GM19372 (cell line): ENCODE measurements around the gene TIE1.

Experiments
- ATAC-seq: cut with Tn5 transposase; IDR thresholded peaks from one replicate; pipeline ENCODE4 v1.9.1; 2021; ENCODE audit warnings: mild to moderate bottlenecking, low read depth, moderate library complexity; ENCODE audit not compliant: unreplicated experiment

TIE1 gene

DNA sequence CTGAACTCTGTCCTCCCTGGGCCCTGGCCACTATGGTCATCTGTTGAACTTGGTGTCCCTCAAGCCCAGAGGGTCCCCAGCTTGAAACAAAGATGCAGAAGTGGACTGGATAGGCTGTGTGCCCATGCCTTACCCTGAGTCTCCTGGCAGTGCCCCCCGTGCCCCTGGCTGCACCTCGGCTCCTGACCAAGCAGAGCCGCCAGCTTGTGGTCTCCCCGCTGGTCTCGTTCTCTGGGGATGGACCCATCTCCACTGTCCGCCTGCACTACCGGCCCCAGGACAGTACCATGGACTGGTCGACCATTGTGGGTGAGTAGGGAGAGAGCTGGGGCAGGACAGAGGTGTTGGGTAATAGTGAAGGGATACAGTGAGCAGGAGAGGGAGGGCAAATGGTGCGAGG lies 10.7 kb downstream of the TIE1 start:
- ATAC-seq = no peak

- no peak for ATAC-seq
These were observed 11.4 kb downstream of the TIE1 start for GRCh38 chr1:43312212-43312623.

DNA sequence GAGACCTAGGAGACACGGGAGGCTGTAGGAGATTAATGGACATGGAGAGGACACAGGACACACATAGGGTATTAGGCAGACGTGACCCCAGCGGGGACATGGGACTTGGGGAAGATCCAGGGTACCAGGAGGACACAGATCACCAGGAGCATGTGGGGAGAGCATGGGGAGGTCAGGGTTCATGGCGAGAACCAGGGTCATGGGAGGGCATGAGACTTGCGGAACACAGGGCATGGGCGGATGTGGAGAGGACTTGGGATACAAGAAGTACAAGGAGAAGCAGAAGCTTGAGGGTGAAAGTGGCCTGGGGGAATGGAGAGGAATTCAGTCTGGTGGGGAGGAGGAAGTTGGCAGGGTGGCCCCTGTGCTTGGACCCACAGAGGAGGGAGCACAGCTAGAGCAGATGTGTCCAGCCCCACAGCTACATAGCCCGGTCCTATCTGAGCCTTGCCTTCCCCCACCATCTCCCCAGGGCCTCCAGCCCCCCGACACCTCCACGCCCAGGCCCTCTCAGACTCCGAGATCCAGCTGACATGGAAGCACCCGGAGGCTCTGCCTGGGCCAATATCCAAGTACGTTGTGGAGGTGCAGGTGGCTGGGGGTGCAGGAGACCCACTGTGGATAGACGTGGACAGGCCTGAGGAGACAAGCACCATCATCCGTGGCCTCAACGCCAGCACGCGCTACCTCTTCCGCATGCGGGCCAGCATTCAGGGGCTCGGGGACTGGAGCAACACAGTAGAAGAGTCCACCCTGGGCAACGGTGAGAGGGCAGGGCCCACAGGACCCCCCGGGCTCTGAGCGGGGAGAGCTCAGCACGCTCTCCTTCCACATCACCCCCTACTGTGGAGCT lies 12.1 kb downstream of the TIE1 start:
- no peak for ATAC-seq

DNA sequence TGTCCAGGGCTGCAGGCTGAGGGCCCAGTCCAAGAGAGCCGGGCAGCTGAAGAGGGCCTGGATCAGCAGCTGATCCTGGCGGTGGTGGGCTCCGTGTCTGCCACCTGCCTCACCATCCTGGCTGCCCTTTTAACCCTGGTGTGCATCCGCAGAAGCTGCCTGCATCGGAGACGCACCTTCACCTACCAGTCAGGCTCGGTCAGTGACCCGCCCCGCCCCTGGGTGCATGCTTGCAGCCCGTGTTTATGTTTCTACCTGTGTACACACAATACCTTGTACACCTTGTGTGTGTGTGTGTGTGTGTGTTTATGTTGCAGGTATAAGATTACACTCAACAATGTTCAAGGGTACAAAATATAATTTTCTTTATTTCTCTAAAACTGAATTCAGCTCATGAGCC lies 13.0 kb downstream of the TIE1 start:
- no peak for ATAC-seq

DNA sequence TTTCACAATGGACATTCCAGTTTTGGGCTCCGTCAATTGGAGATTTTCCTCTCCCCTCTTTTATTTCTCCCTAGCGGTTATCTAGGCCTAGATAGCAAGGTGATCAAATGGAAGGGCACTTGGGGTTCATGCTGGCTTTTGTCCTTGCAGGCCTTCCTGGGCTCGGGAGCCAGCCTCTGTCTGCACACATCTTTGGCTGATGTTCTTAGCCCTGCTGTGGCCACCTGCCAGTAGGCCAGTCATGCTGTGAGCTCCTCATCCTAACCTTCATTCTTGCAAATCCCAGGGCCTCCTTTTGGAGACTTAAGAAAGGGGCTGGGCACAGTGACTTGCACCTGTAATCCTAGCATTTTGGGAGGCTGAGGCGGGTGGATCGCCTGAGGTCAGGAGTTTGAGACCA lies 13.5 kb downstream of the TIE1 start:
- ATAC-seq = no peak

GRCh38 chr1:43315481-43315880 lies 14.7 kb downstream of the TIE1 start:
- ATAC-seq = no peak

- no peak for ATAC-seq
These were observed 15.4 kb downstream of the TIE1 start for GRCh38 chr1:43315963-43316737.

DNA sequence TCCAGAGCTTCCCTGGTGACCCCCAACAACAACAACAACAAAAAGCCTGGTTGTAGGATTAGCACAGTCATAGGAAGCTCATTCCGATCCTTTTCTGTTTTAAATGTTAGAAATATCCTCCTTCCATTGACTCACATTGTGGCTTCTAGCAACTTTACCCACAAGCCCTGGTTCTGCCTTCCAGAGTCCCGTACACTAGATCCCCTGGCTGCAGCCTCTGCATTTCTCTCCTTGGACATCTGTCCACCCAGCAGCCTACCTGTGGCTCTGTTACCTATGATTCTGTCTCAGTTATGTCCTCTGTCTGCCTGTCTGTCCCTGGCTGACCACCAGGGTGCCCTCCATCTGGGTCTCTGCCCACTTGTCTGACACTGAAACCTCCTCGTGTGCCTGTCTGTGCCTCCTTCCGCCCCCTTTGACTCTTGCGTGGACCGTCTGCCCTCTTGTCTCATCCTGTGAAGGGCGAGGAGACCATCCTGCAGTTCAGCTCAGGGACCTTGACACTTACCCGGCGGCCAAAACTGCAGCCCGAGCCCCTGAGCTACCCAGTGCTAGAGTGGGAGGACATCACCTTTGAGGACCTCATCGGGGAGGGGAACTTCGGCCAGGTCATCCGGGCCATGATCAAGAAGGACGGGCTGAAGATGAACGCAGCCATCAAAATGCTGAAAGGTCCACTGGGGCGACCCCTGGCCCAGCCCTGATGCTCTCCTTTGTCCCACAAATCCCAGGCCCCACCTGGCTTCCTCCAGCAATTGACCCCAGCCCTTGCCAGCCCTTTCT lies 16.1 kb downstream of the TIE1 start:
- no peak for ATAC-seq

- no peak for ATAC-seq
These were observed 17.2 kb downstream of the TIE1 start for GRCh38 chr1:43317817-43318471.

DNA sequence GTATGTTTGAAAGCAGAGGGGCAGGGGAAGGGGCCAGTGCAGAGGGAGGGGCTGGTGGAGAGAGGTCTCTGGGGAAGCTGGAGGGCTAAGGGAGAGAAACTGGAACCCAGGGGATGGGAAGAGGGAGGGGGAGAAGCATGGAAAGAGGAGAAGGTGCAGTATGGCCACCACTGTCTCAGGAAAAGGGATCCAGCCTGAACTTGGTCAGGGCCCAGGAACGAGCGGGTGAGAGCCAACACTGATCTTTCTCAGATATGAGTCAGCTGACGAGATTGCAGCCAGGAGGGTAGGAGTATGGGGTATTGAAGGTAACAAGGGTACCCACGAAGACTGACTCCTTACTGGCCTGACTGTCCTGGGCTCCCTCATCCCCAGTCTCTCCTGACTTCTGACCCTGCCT lies 18.0 kb downstream of the TIE1 start:
- ATAC-seq = no peak

DNA sequence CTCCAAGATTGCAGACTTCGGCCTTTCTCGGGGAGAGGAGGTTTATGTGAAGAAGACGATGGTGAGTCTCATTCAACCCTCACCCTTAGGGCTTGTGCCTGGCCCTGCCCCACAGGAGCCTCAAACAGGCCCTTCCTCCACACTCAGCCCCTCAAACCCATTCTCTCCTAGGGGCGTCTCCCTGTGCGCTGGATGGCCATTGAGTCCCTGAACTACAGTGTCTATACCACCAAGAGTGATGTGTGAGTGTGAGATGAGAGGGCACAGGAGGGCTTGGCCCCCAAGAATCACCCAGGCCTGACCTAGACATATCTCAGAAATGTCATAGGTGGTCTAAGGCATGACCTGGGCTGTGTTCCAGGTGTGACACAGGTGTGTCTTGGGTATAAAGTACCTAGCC lies 18.5 kb downstream of the TIE1 start:
- ATAC-seq = no peak

DNA sequence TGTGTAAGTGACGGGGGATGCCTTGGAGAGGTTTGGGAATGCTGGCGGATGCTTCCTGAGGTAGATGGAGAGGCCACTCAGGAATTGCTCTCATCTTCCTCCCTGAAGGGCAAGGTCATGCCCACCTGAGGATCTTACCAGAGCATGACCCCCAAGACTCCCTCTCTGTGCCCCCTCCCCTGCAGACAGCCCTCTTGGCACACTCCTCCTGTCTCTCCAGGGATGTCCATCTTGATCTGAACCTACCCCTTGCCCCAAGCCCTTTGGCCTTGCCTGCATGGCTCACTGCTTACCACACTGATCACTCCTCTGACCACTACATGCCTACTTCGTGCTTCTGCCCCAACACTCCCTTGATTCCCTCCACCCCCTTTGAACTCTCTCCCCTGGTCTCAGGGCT lies 19.0 kb downstream of the TIE1 start:
- ATAC-seq = no peak

DNA sequence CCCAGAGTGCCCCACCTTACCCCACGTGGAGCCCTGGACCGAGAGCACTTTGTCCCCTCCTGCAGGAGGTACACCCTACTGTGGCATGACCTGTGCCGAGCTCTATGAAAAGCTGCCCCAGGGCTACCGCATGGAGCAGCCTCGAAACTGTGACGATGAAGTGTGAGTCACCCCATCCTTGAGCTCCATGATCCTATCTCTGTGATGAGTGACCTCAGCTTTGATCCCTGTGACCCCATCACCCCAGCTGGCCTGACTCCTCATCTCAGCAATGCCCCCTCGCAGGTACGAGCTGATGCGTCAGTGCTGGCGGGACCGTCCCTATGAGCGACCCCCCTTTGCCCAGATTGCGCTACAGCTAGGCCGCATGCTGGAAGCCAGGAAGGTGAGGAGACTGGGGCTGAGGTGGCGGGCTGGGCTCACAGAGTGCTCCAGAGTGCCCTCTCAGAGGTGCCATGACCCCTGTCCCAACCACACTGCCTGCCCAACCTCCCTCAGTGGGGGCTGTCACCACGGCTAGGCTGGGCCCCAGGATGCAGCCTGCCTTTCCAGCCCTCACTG lies 20.6 kb downstream of the TIE1 start:
- no peak for ATAC-seq

DNA sequence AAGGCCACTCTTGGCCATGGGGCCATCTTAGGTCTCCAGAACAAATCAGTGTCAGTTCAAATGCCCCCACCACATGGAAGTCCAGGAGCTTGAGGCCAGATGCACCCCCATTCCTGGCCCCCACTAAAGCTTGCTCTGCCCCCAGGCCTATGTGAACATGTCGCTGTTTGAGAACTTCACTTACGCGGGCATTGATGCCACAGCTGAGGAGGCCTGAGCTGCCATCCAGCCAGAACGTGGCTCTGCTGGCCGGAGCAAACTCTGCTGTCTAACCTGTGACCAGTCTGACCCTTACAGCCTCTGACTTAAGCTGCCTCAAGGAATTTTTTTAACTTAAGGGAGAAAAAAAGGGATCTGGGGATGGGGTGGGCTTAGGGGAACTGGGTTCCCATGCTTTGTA lies 21.7 kb downstream of the TIE1 start:
- ATAC-seq = no peak

- ATAC-seq = no peak
These were observed 24.0 kb downstream of the TIE1 start for GRCh38 chr1:43324810-43325209.

DNA sequence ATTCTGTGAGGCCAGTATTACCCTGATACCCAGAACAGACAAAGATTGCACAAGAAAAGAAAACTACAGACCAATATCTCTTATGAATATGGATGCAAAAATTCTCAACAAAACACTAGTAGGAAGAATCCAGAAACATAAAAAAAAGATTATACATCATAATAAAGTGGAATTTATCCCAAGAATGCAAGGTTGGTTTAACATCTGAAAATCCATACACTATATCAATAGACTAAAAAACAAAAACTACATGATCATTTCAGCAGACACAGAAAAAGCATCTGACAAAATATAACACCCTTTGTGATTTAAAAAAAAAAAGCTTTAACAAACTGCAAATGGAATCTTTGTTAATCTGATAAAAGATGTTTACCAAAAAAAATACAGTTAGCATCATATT lies 24.6 kb downstream of the TIE1 start:
- ATAC-seq = no peak

DNA sequence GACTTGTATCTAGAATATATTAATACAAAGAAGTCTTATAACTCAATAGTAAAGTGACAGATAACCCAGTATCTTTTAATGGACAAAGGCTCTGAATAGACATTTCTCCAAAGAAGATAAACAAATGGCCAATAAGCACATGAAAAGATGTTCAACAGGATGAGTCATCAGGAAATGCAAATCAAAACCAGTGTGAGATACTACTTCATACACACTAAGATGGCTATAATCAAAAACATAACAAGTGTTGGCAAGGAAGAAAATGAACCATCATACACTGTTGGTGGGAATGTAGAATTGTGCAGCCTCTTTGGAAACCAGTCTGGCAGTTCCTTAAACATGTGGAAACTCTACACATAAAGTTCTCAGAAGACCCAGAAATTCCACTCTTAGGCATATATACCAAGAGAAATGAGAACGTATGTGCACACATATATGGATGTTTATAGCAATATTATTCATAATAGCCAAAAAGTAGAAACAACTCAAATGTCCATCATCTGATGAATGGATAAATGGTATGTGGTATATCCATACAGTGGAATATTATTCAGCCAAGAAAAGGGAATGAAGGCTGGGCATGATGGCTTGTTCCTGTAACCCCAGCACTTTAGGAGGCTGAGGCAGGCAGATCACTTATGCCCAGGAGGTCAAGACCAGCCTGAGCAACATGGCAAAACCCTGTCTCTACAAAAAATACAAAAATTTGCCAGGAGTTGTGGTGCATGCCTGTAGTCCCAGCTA lies 26.9 kb downstream of the TIE1 start:
- no peak for ATAC-seq

GRCh38 chr1:43329995-43330751 lies 29.4 kb downstream of the TIE1 start:
- ATAC-seq = no peak

- ATAC-seq = no peak
These were observed 30.9 kb downstream of the TIE1 start for GRCh38 chr1:43331688-43332087.
